DMS 273 treated with DMSO at 0.1 percent for 48 hours (cell line): Measurements from ENCODE around the gene LZTFL1.

Experiments
- DNase-seq: peaks from one replicate; lab custom pipeline; 2025; lab: John Stamatoyannopoulos, UW

Gene LZTFL1

DNA sequence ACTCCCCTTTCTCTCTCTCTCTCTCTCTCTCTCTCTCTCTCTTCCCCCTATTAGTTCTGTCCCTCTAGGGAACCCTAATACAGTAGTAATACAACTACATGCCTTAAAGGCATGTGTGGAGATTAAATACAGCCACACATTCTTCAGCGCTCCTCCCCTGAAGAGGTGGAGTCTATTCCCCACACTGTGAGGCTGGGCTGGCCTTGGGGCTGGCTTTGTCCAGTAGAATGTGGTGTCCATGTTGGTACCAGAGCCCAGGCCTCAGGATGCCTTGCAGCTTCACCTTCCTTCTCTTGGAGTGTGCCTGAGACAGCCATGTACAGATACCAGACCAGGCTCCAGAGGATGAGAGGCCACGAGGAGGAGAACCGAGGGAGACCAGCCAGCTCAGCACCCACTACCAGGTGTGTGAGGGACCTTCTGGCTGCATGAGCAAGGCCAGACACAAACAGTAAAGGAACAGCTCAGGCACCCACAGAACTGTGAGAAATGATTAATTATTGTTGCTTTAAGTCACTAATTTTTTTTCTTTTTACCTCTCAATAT, 56.2 kb downstream of the LZTFL1 start:
- DNase-seq: no peak

DNA sequence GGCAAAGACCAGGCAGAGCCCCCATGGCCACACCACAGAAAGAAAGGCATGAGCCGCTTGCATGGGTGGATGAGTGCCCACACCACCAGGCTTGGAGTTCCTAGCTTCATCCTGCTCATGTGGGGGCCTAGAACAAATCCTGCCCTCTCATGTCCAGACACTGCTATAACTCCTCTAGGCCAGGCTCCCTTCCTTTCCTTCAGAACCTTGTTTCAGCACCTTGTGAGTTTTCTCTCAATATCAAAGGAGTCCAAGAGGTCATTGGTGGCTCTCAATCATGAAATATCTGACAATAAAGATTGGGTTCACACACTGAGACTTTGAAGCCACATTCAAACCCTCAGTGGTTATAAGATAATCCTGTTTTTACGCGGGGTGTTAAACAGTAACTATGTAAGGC, 58.3 kb downstream of the LZTFL1 start:
- no peak for DNase-seq

DNA sequence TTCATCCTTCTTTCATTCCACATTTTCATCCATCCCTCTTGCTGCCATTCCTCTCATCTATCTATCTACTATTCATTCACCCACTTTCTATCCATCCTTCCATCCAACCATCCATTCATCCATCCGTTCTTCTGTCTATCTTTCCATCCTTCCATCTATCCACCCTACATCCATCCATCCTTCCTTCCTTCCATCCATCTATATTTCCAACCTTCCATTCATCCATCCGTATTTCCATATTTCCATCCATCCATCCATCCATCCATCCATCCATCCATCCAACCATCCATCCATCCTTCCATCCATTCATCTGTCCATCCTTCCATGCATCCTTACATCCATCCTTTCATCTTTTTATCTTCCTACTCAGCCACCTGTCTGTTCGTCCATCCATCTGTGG, 59.5 kb downstream of the LZTFL1 start:
- no peak for DNase-seq

DNA sequence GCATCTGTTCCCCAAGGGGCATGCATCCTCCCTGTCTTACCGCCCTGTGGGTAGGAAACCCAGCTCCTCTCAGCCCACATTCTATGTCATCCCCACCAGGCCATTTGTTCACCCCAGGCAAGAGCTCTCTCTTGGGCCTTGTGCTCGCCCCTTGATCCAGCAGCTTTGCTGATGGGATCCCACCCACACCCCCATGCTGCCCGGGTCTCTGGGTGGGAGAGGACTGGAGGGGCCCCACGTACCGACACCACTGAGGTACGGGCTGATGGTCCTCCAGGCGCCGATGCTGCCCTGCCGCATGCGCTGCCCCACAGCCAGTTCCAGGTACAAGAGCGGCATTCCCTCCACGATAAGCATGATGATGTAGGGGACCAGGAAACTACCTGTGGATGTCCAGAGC, 60.1 kb downstream of the LZTFL1 start:
- DNase-seq: no peak

DNA sequence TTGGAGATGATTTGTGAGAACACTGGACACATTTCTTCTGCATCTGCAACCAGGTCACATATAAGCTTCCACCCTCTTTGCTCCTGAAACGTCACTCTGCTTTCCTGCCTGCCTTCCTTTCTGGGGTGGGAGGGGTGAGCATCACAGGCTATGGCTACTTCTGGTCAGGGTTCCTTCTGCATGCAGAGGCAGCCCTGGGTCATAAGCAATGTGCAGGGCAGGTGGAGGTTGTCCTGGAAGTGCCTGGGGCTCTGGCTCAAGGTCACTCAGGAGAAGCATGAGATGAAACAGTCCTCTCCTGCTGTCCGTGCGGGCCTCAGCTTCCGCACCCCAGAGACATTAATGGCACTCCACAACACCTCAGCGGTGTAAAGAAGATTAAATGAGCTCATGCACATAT, 60.6 kb downstream of the LZTFL1 start:
- DNase-seq: no peak

DNA sequence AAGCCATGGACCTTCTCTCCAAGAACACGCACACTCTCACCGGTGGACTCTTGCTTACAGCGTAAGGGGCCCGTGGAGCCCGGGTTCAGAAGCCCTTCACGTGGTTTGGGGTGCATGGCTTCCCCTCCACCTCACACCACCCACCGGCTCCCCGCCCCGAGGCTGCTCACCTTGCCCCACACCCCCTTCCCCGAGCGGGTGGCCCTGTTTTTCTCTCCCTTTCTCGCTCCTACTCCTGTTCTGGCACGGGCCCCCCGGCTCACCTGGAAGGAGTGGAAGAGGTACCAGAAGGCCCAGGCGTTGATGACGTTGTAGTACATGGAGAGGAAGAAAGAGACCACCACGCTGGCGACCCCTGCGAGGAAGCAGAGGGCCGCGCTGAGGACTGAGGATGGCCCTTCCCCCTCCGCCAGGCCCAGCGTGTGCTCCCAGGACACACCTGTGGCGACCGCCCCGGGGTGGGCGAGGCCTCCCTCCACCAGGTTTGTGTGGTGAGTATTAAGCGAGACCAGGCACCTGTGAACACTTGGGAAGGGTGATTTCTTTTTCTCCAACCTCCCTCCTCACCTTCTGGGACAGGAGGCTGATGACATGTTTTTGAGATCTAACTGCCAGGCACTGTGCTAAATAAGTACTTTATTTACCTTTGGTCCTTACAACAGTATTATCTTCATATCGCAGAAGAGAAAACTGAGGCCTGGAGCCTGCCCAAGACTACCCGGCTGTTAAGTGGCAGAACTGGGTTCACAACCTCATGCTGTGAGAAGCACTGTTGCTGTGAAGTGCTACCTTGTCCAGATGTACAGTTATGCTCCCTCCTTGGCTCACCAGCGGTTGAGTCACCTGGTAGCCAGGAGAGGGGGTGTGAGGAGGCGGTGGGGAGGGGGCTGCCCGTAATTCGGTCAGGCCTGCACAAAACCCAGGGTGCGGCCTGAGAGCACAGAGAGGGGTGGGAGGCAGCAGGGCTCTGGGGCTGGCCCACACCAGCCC, 61.9 kb downstream of the LZTFL1 start:
- DNase-seq: no peak

DNA sequence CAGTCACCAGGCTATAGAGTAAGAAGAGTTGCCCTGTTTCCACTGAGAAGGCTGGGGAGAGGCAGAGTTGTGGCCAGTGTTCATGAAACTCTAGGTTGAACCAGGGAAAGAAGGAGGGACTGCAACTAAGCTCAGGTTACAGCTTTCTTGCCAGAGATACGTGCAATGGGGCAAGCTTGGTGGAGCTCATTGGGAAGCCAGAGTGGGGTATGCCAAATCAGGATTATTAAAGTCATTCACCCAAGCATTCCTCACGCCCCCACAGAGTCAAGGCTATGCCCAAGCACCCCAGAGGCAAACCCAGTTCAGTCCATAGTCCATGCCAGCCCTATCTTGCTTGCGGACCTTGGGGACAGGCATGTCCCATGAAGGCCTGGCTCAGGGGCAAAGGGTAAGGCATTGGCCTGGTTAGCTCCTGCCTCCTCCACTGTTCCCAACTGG, 63.1 kb downstream of the LZTFL1 start:
- no peak for DNase-seq

DNA sequence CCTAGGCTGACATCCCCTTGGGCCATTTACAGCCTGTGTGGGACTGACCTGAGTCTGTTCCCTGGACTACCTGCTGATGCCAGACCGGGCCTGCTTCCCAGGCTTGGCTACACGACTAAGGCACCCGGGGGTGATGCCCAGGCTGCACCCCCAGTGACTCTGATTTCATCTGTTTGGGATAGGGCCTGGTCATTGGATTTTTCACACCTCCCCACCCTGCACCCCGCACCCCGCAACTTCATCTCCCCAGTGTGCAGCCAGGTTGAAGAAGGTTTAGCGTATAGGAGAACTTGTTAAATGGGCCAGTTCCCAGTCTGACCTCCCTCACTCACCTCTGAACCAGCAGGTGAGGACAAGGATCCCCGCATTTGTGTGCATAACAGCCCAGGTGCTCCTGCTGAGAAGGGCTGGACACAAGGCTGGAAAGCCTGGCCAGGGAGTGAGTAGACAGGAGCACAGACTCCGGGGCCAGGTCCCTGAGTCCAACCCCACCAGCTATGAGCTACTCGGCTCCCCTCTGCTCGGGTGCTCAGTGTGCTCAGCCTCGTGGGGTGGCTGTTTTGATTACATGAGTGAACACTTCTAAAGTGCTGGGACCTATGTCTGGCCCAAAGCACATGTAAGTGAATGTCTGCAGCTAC, 64.1 kb downstream of the LZTFL1 start:
- DNase-seq: no peak

DNA sequence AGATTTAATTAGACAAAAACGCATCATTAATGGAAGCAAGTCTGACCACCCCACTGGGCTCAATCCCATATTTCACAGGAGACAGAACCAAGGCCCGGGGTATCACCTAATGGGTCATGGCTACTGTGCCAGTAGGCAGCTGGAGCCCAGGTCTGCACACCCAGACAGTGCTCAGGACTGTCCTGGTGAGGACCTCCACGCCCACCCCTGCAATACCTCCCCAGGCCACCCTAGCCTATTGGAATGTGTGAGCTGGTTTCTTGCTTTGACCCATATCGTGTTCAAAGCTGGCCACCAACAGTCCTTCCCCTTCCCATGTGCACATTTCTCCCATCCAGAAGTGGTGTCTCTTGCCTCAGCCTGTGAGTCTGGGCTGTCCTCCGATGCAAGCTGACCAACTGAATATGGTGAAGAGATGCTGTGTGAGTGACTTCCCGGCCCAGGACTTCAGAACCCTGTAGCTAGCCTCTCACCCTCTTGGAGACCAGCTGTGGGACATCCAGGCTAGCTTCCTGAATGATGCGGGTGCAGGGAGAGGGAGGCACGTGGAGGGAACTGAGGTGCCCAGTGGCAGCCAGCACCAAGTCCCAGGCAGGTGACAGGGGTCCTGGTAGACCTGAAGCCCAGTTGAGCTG, 64.7 kb downstream of the LZTFL1 start:
- no peak for DNase-seq

DNA sequence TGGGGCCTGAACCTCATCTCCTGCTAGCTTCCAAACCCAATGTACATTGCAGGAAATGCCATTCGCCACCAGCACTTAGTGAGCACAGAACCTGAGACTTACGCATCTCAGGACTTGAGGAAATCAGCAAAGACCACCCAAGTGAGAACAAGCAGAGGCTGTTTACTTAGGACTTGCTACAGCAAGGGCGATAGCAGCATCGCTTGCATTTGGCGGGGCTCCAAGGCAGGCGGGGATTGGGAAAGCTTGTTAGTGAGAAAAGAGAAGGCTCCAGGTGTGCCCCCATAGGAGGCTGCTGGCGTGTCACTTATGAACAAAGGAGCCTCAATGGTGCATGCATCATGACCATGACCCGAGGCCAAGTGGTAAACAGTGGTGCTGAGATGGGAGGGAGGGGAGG, 65.3 kb downstream of the LZTFL1 start:
- no peak for DNase-seq

DNA sequence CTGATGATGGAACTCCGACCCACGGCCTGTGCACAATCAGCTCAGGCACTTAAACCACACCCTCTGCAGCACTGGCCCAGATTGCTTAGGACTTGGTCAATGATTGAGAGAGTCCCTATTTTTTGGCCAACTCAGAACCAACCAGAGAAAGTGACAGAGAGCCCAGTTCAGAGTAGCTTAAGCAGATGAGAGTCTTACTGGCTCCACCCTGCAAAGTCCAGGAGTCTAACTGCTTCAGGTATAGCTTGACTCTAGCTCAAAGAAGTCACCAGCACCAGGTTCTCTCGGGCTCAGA, 65.7 kb downstream of the LZTFL1 start:
- DNase-seq: no peak

DNA sequence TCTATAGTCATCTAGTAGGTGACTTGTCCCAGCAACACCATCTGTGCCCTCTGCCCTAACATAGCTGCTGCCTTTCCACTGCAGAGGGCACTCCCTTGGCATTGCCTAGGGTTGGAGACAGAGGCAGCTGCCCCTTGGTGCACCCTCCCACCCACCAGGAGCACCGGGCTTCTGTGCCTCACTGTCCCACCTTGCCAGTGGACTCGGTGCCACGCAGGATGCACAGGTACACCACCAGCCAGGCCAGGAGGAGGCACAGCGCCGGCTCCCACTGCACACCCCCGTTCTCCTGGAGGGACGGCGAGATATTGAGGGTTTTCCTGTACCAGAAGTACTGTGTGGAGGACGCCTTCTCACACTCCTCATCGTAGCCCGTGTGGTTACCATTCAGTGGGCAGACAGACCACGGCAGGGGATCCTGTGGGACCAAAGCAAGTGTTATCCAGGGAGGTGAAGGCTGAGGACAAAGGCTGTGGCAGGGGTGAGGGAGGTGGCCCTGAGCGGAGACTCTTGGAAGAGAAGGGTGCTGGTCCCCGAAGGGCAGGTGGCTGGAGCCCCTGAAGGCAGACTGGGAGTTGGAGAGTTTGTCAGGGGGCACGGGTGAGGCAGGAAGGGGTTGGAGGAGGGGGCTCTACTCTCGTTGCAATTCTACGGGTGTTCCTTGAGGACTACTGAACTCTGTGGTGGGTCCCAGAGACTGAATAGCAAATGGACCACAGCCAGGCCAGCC, 66.2 kb downstream of the LZTFL1 start:
- DNase-seq: no peak

DNA sequence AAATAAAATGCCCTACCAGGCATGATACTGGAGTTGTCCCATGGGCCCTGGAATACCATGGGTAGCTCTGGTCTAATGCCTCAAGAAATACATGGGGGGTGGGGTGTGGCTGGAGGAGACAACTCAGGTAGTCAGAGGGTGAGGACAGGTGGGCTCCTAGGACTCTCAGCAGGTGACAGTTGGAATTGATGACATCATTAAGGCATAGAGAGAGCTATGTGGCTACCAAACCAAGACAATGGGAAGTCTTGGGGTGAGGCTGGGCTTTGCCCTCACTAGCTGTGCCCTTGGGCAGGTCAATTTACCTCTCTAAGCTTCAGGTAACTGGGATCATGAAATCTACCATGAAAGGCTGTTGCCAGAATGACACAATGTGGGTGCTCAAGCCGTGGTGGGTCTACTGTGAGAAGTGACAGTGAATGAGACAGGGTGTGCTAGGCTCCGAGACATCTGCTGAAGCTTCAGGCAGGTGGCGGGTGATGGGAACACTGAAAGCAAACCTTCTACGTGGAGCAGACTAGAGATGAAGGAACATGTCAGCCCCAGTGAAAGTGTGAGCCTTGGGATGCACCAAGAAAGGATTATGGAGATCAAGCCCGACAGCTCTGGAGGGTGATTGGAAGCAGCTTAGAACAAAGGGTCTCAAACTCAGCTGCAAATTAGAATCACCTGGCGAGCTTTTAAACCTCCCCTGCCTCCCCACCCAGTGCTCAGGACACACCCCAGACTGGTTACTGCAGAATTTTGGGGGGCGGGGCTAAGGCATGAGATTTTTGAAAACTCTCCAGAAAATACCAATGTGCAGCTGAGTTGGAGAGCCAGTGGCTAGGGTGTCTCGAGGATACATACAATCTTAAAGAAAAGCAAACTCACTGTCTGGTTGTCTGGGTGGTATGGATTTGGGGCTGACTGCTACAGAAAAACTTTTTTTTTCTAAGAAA, 67.1 kb downstream of the LZTFL1 start:
- DNase-seq: no peak

DNA sequence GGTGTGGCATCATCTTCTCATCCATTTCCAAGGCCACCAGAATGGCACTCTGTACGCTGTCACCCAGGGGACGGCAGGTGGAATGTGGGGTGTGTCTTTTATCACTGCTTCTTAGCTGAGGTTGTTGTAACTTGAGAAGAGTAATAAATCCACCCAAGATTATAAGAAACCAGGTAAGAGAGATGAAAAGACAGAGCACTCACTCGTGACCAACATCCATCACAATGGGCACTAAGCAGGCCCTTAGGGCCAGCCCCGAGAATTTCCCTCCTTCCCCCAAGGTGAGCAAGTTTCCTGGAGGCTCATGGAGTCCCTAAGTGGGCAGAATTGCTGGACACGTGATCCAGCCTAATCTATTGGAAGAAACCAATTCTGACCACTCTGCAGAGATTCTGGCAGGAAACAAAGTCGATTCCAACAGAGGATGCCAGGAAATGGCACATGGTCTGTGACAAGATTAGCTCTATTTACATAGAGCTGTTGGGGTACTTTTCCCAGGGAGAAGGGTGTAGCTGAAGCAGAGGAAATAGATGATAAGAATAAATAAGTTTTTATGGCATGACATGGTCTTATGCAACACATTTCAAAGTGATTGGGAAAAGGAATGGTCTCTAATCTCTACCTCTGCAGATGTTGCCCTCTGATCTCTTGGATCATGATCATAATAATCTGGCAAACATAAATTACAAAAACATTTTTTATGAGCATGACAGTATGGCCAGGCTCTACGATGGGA, 68.0 kb downstream of the LZTFL1 start:
- DNase-seq: no peak
